Prostate gland (tissue), 2 donors: ENCODE measurements around the gene WDR62. TPM values are rescaled to one million over a fixed set of nuclear protein-coding genes. Genes with fewer than 3 reads are reported as not detected.
A peak's percentile ranks its signal among the peaks of the same experiment; 100 is the strongest.

Experiments used
- DNase-seq: peaks from one replicate; pipeline ENCODE4 v3.0.0-alpha.2; 2019; ENCODE audit warnings: low spot score
- H3K27ac ChIP-seq, 2 donors: fragments of 200-600 bp; sonication (generic); 2 replicates each; pipeline ENCODE4 v1.5.1; 2017 to 2019
- H3K27me3 ChIP-seq: fragments of 200-600 bp; sonication (generic); replicated peaks from 2 replicates; pipeline ENCODE4 v1.5.1; 2019; ENCODE audit not compliant: insufficient read depth
- H3K36me3 ChIP-seq, 2 donors: fragments of 200-600 bp; sonication (generic); 1 replicate in 1 of 2; 2 replicates in 1 of 2; pipeline versions ENCODE4 v1.5.1 to v1.8.1; 2017 to 2019
- H3K4me1 ChIP-seq: fragments of 200-600 bp; sonication (generic); replicated peaks from 2 replicates; pipeline ENCODE4 v1.5.1; 2019
- H3K4me3 ChIP-seq, 2 donors: fragments of 200-600 bp; sonication (generic); 2 replicates each; pipeline ENCODE4 v1.5.1; 2017 to 2019
- H3K9me3 ChIP-seq: fragments of 200-600 bp; sonication (generic); 2 replicates; pipeline ENCODE4 v1.5.1; 2017
- CTCF ChIP-seq, 4 experiments: fragments of 200-600 bp in 2 of 4; fragments of 450-650 bp in 2 of 4; sonication (generic) in 2 of 4; IDR thresholded peaks; 1 replicate in 3 of 4; 2 replicates in 1 of 4; pipeline ENCODE4 v1.5.1; 2016 to 2019; ENCODE audit warnings: antibody characterized with exemption in 4 of 4, mild to moderate bottlenecking in 2 of 4, moderate library complexity in 2 of 4
- POLR2A ChIP-seq: fragments of 450-650 bp; IDR thresholded peaks from one replicate; pipeline ENCODE4 v1.6.1; 2016; ENCODE audit warnings: antibody characterized with exemption, mild to moderate bottlenecking
- POLR2AphosphoS5 ChIP-seq: sonication (generic); formaldehyde crosslinking; IDR thresholded peaks from one replicate; pipeline ENCODE4 v1.6.1; 2017; ENCODE audit warnings: antibody characterized with exemption
- WGBS: methylation state at CpG from one replicate; pipeline ENCODE4 v1.1.5; 2018; 5-methylcytosine and 5-hydroxymethylcytosine counted together
- intact Hi-C: fragments of 100-400 bp; cut with DNase I; formaldehyde crosslinking; loops from one replicate; pipeline ENCODE4 v1.14.2; 2022
- total RNA-seq, 2 donors: library from RNA; depleted of rRNA; stranded (reverse); fragments of >200 nt; gene quantifications; one replicate each; pipeline ENCODE4 v1.1.0, GENCODE V29; 2016

WDR62 gene
- total RNA-seq, 2 donors from 2014 or later: 0.64 to 28.6 TPM

- Histone ChIP-seq H3K27me3 (no peaks in the 10 kb centered on the region), H3K9me3 (no peaks in the 10 kb centered on the region), H3K27ac (peak overlapping the region; percentile 84 to 85), H3K4me1 (peaks cover 4% of the 10 kb centered on the region), H3K4me3 (peak overlapping the region; percentile 40 to 43), H3K36me3 (no peaks in the 10 kb centered on the region)
- no peak for TF ChIP-seq POLR2AphosphoS5
- TF ChIP-seq POLR2A: no peak
- no peak for TF ChIP-seq CTCF (IDR thresholded peaks at IDR 0.05)
- WGBS: 48% methylated on average over 15 of the region's 15 CpGs
- DNase-seq: no peak
- intact Hi-C loops: loop anchor here (5.0 kb wide), 1 partner anchor 42 kb away; the partner anchor contains the start of genes THAP8 and WDR62
These were observed 44.9 kb upstream of the WDR62 start for GRCh38 chr19:36009633-36010379.

- no peak for TF ChIP-seq POLR2A
- DNase-seq: no peak
- intact Hi-C loops: loop anchor here (5.0 kb wide), 1 partner anchor 42 kb away; the partner anchor contains the start of genes THAP8 and WDR62
- no peak overlapping the region for H3K4me3 ChIP-seq
- H3K4me1 ChIP-seq: peaks cover 4% of the 10 kb centered on the region
- 96% methylated on average over 11 of the region's 11 CpGs for WGBS
- no peaks in the 10 kb centered on the region for H3K36me3 ChIP-seq
- H3K27me3 ChIP-seq: no peaks in the 10 kb centered on the region
- H3K27ac ChIP-seq: no peak overlapping the region
- no peaks in the 10 kb centered on the region for H3K9me3 ChIP-seq
These were observed 44.3 kb upstream of the WDR62 start for GRCh38 chr19:36010402-36010801.

- TF ChIP-seq POLR2A: no peak
- no peak for TF ChIP-seq POLR2AphosphoS5
- TF ChIP-seq CTCF (IDR thresholded peaks at IDR 0.05): no peak
- Histone ChIP-seq H3K36me3 (no peaks in the 10 kb centered on the region), H3K27me3 (no peaks in the 10 kb centered on the region), H3K27ac (peak overlapping the region; percentile 70), H3K4me1 (peaks cover 4% of the 10 kb centered on the region), H3K4me3 (peak overlapping the region; percentile 44 to 57), H3K9me3 (no peaks in the 10 kb centered on the region)
- no peak for DNase-seq
- WGBS: 25% methylated on average over 15 of the region's 15 CpGs
- intact Hi-C loops: loop anchor here (5.0 kb wide), 1 partner anchor 39 kb away; the partner anchor contains the start of genes THAP8 and WDR62
These were observed 41.3 kb upstream of the WDR62 start for GRCh38 chr19:36013280-36014011.

GRCh38 chr19:36014012-36014924 is 40.4 kb upstream of the WDR62 start, which contains the start of gene ALKBH6:
Gene ALKBH6 (minus strand): TSS chr19:36014213. CDS start chr19:36013397, 816 bp downstream.
- H3K27me3 ChIP-seq: no peaks in the 10 kb centered on the region
- H3K4me1 ChIP-seq: peaks cover 4% of the 10 kb centered on the region
- peak; percentile 99 for DNase-seq
- 2% methylated on average over 41 of the region's 42 CpGs for WGBS
- H3K4me3 ChIP-seq: peak within 1 kb of the TSS; percentile 44 to 57
- H3K36me3 ChIP-seq: no peaks in the 10 kb centered on the region
- intact Hi-C loops: loop anchor here (5.0 kb wide), 1 partner anchor 38 kb away; the partner anchor contains the start of genes THAP8 and WDR62
- TF ChIP-seq POLR2A (peak; percentile 54), CTCF (IDR thresholded peaks at IDR 0.05) (no peak), POLR2AphosphoS5 (peak; percentile 95)
- no peaks in the 10 kb centered on the region for H3K9me3 ChIP-seq
- peak within 1 kb of the TSS; percentile 70 for H3K27ac ChIP-seq
